Left renal cortex interstitium (tissue), 4 donors: ENCODE results near the gene TCAP. TPM values are rescaled to one million over a fixed set of nuclear protein-coding genes. Genes with fewer than 3 reads are reported as not detected.

Experiments used
- DNase-seq, 4 donors: peaks; one replicate each; pipeline ENCODE4 v3.0.0-alpha.2; 2013; ENCODE audit warnings: low read depth in 4 of 4, low spot score in 2 of 4, missing footprints in 1 of 4
- polyA plus RNA-seq, 4 donors: library from polyadenylated mRNA; unstranded; fragments of 120-200 nt; gene quantifications; one replicate each; pipeline ENCODE4 v1.2.1, GENCODE V29; 2013; ENCODE audit not compliant: insufficient read length in 4 of 4

TCAP gene
- polyA plus RNA-seq, 4 donors, result 1.1 to 2.2 (median 1.7) TPM

DNA sequence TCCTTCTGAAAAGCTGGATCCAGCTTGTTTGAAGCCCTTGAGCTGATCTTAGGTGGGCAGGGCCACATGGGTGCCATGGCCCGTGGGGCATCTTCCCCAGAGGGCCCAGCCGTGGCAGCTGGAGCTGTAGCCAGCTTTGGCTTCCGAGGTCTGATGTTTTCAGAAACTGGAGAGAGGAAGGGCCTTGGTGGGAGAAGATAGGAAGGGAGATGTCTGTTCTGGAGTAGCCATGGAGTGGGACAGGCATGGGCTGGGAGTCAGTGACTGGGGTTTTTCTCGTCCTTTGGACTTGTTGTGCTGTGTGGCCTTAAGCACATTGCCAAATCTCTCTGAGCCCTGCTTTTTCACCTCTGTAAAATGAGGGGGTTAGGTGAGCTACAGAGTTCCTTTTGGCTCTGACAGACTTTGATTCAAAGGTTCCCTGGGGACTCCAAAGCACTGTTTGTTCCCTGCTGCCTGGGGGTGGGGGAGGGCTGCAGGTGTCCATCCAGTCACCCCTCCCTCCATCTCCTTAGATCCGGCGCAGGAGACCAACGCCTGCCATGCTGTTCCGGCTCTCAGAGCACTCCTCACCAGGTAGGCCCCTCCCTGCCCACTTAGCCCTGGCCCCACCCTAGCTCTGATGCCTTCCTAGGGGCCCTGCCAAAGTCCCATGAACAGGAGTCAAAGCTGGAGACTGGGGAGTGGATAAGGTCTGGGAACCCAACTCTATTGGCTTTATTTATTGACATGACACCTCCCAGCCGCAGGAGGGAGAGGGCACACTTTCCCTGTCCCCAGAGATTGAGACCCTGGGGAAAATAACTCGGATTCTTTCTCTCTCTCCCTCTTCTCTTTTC, 36.3 kb upstream of the TCAP start:
- no peak for DNase-seq

DNA sequence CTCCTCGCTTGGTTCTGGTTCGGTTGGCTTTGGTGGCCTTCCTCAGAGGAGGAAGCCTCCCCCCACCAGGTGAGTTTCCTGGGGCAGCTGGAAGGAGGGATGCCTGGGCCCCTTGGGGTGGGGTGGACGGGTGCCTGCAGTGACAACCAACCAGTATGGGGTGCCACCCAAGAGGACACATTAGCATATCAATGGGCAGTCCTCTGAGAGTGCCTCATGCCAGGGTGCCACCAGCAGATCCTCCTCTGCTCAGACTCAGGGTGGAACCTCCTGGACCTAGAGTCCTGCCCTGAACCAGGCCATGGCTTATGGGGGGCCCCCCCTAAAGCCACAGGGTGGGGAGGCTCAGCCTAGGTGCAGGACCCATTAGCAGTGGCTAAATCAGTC, 35.7 kb upstream of the TCAP start:
- no peak for DNase-seq

DNA sequence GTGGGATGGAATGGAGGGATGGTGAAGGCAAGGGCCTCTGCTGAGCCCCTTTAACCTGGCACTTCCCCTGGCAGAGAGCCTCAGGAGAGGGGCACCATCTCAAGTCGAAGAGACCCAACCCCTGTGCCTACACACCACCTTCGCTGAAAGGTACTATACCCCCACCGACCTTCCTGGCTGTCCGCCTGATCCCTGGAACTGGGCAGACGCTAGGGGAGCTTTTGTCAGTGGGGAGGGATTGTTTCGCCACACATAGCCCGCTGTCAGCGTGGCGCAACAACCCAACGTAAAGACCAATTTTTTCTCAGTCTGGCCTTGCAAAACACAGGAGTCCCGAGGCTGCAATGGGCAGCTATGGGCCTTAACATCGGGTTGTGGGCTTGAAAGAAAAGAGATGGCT, 35.3 kb upstream of the TCAP start:
- DNase-seq, result no peak

DNA sequence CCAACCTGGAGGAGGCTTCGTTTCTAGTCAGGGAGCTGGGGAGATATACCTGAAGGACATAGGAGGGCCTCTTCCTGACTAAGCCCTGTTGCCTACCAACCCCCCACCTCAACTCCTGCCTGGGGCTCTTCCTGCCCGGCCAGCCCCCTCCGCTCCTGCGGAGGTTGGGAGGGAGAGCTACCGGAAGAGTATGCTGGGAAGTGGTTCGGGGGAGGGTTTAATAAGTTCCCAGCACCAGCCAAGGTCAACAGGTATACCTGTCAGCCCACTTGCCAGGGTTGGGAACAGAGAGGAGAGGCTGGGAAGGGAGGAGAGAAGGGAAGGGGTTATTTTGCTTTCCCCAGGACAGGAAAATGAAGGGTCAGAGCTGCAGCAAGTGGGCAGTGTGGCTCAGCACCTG, 33.7 kb upstream of the TCAP start:
- no peak for DNase-seq

DNA sequence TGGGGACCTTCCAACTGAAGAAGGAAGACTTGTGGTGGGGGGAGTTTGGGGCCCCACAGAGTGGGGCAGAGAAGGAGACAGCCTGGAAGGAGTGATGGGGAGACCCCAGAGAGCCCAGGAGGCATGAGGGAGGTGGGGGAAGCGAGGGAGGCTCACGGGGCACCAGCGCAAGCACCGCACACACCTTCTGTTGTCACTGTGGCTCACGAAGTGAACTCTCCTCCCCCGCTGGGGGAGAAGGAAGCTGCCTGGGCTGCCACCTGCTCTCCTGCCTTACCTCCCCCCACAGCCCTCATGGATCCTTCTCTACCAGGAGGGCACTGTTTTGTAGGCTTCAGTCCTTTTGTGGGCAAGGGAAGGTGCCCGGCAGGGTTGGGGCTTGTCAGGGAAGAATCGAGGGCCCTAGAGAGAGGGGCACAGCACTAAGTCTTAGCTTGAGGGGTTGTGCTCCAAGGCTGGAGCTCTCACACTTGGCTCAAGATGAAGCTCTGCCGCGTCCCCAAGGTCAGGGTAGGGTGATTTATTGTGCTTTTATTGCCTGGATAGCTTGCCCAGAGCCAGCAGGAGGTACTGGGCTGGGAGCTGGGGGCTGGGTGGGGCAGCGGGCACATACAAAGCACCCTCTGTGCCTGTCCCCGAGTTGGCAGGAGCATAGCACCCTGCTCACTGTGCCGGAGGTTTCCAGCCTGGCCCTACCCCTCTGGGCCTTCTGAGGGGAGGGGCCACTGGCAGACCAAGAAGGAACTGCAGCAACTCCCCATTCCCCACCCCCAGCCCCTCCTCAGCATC, 32.8 kb upstream of the TCAP start:
- no peak for DNase-seq

DNA sequence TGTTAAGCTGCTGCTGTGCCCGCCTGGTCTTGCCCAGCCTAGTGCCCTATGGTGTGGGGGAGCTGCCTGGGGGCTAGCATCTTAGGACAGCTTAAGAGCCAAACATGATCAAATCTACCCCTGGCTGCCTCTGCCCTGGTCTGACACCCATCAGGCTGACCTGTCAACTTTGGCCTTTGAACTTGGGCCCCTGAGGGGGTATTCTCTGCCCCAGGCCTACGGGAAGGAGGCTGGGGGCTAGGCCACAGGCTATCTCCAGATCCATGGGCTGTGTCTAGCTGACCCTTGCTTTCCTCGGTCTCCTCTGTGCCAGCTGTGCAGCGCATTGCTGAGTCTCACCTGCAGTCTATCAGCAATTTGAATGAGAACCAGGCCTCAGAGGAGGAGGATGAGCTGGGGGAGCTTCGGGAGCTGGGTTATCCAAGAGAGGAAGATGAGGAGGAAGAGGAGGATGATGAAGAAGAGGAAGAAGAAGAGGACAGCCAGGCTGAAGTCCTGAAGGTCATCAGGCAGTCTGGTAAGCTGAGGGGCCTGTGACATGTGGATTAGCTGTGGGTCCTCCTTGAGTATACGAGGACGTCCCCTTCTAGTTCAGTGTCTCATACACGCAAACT, 31.5 kb upstream of the TCAP start:
- DNase-seq, result no peak

DNA sequence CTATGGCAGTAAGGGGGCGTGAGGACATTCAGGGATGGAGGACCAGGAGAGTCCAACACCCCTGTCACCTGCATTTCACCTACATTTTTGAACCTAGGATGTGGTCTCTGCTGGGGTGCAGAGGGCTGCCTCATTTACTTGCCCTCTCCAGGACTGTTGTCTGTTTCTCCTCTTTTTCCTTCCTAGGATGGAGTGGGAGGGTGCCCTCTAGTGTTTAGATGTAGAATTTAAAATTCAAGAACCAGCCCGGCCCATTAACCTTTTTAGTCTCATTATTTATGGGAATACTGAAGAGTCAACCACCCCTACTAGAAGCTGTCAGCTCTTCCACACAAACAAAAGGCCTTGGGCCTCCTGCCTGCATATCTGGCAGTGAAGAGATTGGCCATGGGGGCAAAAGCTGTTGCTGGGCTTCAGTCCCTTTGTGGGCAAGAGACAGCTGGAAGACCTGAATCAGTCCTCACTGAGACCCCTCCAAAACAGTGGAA, 30.7 kb upstream of the TCAP start:
- no peak for DNase-seq

DNA sequence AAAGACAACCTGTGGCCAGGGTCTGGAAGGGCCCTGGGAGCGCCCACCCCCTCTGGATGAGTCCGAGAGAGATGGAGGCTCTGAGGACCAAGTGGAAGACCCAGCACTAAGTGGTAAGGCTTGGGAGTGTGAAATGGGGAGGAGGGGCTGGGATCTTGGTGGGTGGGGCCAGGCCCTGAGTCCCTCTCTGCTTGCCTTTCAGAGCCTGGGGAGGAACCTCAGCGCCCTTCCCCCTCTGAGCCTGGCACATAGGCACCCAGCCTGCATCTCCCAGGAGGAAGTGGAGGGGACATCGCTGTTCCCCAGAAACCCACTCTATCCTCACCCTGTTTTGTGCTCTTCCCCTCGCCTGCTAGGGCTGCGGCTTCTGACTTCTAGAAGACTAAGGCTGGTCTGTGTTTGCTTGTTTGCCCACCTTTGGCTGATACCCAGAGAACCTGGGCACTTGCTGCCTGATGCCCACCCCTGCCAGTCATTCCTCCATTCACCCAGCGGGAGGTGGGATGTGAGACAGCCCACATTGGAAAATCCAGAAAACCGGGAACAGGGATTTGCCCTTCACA, 29.5 kb upstream of the TCAP start:
- no peak for DNase-seq

DNA sequence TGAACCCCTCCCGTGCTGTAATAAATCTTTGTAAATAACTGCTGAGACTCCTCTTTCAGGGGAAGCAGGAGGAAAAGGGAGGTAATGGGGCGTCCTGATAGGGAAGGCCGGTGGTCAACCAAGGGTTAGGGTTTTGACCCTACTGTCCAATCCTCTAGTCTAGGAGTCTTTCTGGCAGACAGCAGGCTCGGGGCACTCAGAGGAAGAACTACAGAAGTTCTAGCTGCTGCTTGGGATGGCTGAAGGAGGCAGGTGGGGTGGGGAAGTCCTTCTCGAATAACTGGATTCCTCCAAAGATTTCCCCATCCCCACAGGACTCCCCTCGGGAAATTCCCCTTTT, 28.6 kb upstream of the TCAP start:
- no peak for DNase-seq

DNA sequence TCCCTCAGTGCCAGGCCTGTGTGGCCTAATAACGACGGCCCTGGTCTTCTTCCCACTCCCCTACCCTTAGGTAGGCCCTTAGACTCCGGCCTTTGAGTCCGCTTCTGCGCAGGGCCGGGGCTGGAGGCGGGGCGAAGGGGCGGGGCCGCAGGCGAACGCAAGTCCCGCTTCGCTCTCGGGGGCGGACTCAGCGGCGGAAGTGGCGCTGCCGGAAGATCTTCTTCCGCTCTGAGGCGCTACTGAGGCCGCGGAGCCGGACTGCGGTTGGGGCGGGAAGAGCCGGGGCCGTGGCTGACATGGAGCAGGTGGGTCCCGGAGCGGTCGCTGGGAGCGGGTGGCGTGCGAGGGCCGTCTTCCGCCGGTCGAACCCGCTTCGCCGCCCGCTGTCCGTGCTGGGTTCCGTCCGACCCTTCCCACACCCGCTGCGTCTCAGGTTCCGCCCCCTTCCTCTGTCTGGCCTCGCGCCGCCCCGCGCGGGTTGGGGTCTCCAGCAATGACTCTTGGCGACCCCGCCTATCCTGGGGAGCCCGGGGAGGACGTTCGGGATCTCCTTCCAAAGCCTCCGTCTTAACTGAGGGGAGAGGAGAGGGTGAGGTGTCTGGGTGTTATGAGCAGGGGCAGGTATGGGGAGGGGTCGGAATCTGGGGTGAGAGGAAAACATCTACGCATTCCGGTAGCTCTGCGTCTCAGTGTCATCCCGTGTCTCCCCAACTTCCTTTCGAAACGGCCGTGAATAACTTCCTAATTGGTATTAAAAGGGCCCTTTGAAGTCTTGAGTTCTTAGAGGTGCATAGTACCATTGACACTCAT, 28.0 kb upstream of the TCAP start, which contains the start of gene STARD3:
TSS of gene STARD3 (plus strand) at position 218 of the 810 bp plus-strand sequence. CDS start 16,388 bp downstream, outside the sequence.
- peak in 3 of 4 donors; percentile 70 to 85 (median 80) for DNase-seq

DNA sequence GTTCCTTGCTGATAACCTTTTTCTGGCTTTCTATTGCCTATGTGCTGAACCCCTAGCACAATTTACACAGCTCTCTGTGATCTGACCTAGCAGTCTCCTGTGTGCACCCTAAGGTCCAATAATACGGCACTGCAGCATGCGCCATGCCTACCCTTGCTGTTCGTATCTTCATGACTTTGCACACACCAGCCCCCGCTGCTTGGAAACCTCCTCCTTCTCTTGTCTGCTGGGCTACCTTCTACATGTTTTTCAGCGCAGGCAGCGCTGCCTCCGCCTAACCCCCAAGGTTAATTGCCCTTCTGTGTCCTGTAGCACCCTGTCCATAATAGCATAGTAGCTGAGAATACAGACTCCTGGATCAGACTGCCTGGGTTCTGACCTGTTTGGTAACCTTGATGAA, 26.8 kb upstream of the TCAP start:
- DNase-seq, result no peak

DNA sequence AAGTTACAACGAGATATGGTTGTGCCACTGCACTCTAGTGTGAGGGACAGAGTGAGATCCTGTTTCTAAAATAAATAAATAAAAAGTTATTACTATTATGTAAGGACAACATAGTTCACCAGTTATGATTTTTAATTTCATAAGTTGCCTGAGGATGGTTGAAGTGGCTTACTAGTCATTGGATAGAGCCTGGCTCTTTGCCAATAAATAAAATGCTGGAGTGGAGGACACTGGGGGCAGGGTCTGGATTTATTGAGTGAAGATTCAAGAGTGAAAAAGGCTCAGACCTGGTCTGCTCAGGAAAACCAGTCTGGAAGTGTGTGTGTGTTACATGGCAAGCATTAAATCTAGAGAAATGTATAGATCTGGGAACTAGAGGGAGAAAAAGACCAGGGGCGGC, 26.1 kb upstream of the TCAP start:
- DNase-seq, result no peak

DNA sequence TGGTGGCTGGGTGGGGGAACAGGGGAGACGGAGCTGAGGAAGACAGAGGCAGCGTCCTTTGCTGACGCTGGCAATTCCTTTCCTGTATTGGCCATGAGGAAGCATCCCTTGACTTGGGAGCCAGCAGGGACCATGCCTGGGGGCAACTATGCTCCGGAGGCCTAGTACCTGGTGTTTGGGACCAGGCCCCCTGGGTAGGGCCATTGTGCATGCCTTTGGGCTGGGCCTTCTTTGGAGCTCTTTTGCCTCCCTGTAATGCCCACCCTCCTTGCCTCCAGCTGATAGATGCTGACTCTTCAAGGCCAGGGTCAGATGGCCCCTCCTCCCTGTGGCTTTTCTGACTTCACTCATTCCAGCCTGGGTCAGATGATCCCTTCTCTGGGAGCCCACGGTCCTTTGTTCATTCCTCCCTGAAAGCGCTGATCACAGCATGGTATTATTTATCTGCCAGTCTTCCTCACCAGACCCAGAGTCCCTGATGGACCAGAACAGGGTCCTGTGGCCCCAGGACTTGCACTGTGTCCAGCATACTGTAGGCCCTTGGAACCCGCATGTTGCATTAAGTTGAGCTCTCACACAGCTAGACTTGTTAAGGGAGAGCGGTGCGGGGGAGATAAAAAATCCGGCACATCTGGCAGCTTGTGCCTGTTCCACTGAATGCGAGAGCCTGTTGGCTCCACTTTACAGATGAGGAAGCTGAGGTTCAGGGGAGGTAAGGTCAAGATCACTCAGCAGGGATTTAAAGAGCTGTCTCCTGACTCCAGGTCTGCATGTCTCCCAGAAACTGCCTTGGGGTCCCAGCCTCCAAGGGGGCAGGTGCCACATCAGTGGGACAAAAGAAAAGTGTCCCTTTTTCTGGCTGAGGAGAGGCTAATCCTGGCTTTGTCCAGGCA, 25.3 kb upstream of the TCAP start:
- DNase-seq, result no peak

DNA sequence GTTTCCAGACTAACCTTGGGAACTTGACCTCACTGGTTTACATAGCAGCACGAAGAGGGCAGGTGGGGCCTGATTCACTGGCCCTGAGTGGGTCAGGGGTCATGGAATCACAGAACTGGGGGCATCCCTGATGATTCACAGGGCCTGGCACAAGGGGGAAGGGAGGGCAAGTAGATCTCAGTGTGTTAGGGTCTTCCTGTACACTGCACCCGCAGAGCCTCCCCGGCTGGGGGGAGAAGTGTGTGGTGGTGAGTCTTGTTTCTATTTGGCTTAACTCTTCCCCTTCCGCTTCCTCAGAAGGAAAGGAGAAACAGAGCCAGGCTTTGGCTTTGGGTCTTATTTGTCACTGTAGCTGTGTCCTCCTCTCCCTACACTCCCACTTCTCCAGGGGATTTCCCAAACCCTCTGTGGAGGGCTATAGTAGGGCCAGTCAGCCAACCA, 24.5 kb upstream of the TCAP start:
- DNase-seq, result no peak

DNA sequence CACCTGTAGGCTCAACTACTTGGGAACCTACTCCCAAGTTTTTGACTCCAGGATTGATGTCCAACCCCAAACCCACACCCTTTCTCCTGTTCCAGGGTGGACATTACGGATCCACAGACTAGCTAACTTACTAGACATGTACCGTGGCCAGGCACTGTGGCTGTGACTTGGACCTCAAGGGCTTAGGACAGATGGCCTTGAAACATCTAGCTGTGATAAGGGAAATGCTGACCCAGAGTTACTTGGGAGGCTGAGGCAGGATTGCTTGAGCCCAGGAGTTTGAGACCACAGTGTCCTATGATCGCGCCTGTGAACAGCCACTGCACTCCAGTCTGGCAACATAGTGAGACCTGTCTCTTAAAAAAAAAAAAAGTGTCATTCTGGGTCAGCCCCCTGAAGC, 24.1 kb upstream of the TCAP start:
- no peak for DNase-seq

DNA sequence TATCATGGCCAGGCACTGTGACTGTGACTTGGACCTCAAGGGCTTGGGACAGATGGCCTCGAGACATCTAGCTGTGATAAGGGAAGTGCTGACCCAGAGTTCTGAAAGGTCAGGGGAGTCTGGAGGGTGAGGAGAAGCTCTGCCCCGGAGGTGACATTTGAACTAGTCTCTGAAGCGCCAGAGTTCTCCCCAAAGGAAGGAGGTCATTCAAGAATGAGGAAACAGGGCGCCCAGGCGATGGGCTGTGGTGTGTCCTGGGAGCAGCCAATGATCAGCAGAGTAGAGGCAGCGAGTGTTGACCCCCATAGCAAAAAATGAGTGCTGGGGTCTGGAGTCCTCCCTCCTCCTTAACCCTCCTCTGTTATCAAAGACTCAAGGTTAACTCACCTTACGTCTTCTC, 23.3 kb upstream of the TCAP start:
- no peak for DNase-seq

DNA sequence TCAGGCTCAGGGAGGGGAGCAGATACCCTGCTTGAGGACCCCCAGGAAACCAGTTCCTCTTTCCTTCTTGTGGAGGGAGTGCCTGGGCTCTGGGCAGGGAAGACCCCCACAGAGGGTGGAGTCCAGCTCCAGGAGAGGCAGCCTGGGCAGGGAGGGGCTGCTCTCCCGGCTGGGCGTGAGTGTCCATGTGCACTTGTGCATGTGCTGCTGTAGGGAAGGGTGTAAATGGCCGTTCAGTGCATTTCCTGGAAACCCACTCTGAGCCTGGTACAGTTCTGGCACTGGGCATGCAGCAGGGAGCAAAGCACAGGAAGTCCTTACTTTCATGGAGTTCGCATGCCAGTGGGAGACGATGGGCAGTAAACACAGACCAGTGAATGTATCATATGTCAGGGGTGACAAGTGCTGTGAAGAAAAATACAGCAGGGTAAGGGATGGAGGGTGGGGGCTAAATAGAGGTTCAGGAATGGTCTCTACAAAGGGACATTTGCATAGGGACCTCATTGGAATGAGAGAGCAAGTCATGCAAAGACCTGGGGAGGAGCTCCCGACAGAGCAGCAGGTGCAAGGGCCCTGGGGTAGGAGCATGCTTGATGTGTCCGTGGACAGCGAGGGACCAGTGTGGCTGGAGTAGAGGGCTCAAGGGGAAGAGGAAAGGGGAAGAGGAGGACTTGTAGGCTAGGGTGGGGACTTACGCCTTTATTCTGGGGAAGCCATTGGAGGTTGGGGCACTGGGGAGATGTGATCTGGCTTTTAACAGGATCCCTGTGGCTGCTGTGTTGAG, 22.7 kb upstream of the TCAP start:
- no peak for DNase-seq

DNA sequence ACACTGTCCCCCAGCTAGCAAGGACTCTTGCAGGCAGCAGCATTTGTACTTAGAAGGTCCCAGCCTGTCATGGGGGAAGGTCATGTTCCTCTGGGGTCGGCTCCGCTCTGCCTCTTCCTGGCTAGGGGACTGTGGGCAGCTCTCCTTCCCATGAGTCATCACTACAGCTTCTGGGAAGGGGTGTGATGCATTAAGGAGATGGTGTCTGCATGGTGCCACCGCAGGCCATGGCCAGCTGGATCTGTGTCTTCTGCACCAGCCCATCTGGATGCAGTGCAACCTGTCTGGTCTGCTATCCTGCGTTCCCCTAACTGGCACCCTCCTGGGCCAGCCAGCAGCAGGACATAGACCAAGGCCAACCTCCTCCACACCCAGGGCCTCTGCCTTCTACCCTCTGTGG, 21.9 kb upstream of the TCAP start:
- no peak for DNase-seq
